Fibroblast of pulmonary artery (primary cell): Measurements from ENCODE around the gene VCPKMT.
A peak's percentile ranks its signal among the peaks of the same experiment; 100 is the strongest.

Source experiments
- DNase-seq: peaks from one replicate; pipeline ENCODE4 v3.0.0-alpha.2; 2010; ENCODE audit warnings: low read depth
- H3K4me3 ChIP-seq: replicated peaks from 2 replicates; pipeline ENCODE4 v1.5.1; 2011; ENCODE audit warnings: low read depth, mild to moderate bottlenecking, control low read depth, low read length, moderate library complexity
- TF ChIP-seq, protein P1 (sequence below): IDR thresholded peaks from 2 replicates; pipeline ENCODE4 v1.5.1; 2011; ENCODE audit warnings: mild to moderate bottlenecking, control low read depth, low read length, inconsistent platforms; ENCODE audit errors: missing control alignments

VCPKMT gene

DNA sequence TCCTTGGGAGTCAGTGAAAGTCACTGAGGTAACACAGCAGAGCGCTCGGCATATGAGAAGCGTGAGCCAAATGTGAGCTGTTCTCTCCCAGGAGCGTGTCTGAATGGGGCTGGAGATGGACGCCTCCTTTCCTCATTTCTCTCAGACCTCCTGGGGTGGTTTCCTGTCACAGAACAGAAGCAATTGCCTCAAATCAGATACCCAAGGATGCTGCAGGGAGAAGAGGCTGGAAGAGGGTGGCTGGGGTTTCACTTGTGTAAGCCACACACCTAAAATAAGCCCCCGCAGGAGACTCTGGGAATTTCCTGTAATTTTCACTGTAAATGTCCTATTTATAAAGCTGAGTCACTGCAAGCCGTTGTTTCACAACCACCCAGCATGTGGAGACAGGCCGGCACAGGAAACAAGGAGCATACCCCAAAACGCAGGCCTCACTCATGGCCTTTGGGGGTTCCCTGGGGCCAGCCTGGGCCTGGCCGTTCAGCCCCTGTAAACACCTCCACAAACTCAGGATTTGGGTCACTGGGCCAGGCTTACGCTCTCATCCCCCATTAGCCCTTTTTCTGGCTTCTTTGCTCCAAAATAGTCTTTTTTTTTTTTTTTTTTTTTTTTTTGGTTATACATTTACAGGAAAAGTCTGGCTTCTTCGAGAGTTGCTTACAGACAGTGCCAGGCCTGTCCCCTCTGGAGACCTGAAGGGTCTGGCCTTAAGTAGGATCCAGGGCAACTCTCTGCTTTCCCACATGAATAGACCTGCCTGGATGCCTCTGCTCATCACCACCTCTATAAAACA, 55.3 kb downstream of the VCPKMT start:
- peak overlapping the region; percentile 34 for H3K4me3 ChIP-seq
- TF ChIP-seq, protein P1, sequence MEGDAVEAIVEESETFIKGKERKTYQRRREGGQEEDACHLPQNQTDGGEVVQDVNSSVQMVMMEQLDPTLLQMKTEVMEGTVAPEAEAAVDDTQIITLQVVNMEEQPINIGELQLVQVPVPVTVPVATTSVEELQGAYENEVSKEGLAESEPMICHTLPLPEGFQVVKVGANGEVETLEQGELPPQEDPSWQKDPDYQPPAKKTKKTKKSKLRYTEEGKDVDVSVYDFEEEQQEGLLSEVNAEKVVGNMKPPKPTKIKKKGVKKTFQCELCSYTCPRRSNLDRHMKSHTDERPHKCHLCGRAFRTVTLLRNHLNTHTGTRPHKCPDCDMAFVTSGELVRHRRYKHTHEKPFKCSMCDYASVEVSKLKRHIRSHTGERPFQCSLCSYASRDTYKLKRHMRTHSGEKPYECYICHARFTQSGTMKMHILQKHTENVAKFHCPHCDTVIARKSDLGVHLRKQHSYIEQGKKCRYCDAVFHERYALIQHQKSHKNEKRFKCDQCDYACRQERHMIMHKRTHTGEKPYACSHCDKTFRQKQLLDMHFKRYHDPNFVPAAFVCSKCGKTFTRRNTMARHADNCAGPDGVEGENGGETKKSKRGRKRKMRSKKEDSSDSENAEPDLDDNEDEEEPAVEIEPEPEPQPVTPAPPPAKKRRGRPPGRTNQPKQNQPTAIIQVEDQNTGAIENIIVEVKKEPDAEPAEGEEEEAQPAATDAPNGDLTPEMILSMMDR: peak; percentile 28
- DNase-seq: peak; percentile 95

DNA sequence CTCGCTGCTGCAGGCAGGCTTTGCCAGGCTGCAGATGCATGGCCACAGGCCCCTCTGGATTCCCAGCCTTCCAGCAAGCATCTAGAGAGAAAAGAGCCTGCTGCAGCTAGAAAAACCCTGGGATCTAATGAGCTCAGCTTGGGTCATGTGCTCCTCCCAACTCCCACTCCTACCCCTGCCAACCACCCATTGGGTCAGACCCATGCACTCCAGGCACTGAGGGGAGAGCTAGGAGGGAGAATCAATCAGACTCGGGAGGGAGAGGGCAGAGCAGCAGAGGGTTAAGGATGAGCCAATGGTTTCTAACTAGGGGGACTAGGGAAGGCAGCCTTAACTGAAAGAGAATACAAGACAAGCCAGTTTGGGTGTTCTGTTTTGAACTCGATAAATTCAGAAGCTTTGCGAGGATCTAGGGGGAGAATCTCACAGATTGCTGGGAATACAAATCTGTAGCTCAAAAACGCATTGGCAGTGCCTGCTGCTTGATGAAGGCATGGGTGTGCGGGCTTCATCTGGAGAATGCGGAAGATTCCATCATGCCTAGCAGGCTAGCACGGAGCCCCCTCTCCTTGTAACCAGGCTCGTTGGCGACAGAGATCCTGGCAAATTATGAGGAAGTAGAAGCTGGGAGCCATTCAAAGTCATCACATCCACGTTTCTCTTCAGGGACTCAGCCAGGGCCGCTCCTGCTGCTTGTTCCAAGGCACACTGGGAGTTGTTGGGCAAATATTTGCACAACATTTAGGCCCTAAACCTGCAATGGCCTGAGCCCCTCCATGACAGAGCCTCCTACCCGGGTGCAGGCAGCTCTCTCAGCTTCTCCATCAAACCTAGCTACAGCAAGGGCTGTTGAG, 56.4 kb downstream of the VCPKMT start:
- no peak for DNase-seq
- peak overlapping the region; percentile 34 for H3K4me3 ChIP-seq
- TF ChIP-seq, protein P1: no peak
